ENCODE measurements around the gene DACT2.

The DACT2 gene

GRCh38 chr6:168305096-168305749, 14.4 kb downstream of the DACT2 start:
- no peak for DNase-seq (ENCODE audit: low read depth)
- H3K4me3 ChIP-seq (ENCODE audit: low read length): no peak overlapping the region

GRCh38 chr6:168304752-168305015, 14.9 kb downstream of the DACT2 start:
- no peak for TF ChIP-seq CTCF (conservative IDR thresholded peaks at IDR 0.05; ENCODE audit: low read length)
- H3K4me3 ChIP-seq (ENCODE audit: low read length): no peak overlapping the region
- DNase-seq (ENCODE audit: low read depth): no peak

More at GRCh38 chr6:168305096-168305749, 14.4 kb downstream of the DACT2 start:
- TF ChIP-seq CTCF (conservative IDR thresholded peaks at IDR 0.05; ENCODE audit: low read length): no peak

- TF ChIP-seq CTCF (conservative IDR thresholded peaks at IDR 0.05; ENCODE audit: low read length): no peak
- no peak overlapping the region for H3K4me3 ChIP-seq (ENCODE audit: low read length)
- no peak for DNase-seq (ENCODE audit: low read depth)
Measured at GRCh38 chr6:168303982-168304751, 15.4 kb downstream of the DACT2 start.

- TF ChIP-seq CTCF (conservative IDR thresholded peaks at IDR 0.05; ENCODE audit: low read length): no peak
- no peak for DNase-seq (ENCODE audit: low read depth)
- H3K4me3 ChIP-seq (ENCODE audit: low read length): no peak overlapping the region
Measured at GRCh38 chr6:168302534-168302933, 17.0 kb downstream of the DACT2 start.

GRCh38 chr6:168301648-168302398, 17.8 kb downstream of the DACT2 start:
- no peak for DNase-seq (ENCODE audit: low read depth)
- H3K4me3 ChIP-seq (ENCODE audit: low read length): no peak overlapping the region
- TF ChIP-seq CTCF (conservative IDR thresholded peaks at IDR 0.05; ENCODE audit: low read length): no peak

GRCh38 chr6:168300975-168301647, 18.5 kb downstream of the DACT2 start:
- no peak for DNase-seq (ENCODE audit: low read depth)
- no peak for TF ChIP-seq CTCF (conservative IDR thresholded peaks at IDR 0.05; ENCODE audit: low read length)
- H3K4me3 ChIP-seq (ENCODE audit: low read length): no peak overlapping the region
